K562 (cell line): ENCODE results near the gene CEP131.

Experiments used
- EGR1 ChIP-seq: fragments of 450-650 bp; conservative IDR thresholded peaks from 2 replicates; pipeline ENCODE4 v1.6.1; 2017; ENCODE audit warnings: mild to moderate bottlenecking
- GMEB1 ChIP-seq: fragments of 250-450 bp; sonication (Bioruptor Pico); IDR thresholded peaks from 2 replicates; pipeline ENCODE4 v1.4.0; 2020; ENCODE audit warnings: mild to moderate bottlenecking
- MYBL2 ChIP-seq, 2 experiments: fragments of 450-650 bp in 1 of 2; sonication (generic) in 1 of 2; formaldehyde crosslinking in 1 of 2; IDR thresholded peaks; 2 replicates each; pipeline versions ENCODE4 v1.6.1 to v1.8.1; 2017 to 2022; ENCODE audit warnings: borderline replicate concordance in 1 of 2, inconsistent platforms in 1 of 2, low read depth in 1 of 2, mild to moderate bottlenecking in 1 of 2, missing genetic modification reagents in 1 of 2, moderate library complexity in 1 of 2
- NR4A1 ChIP-seq, 2 experiments: fragments of 250-450 bp in 1 of 2; fragments of 450-650 bp in 1 of 2; sonication (Bioruptor Pico) in 1 of 2; IDR thresholded peaks; 2 replicates each; pipeline versions ENCODE4 v1.4.0 to v1.6.1; 2016 to 2020; ENCODE audit warnings: mild to moderate bottlenecking in 2 of 2, missing compliant biosample characterization in 1 of 2, missing genetic modification characterization in 1 of 2, moderate library complexity in 1 of 2
- POLR2A ChIP-seq: fragments of 450-650 bp; conservative IDR thresholded peaks from 2 replicates; pipeline ENCODE4 v1.6.1; 2016
- SIX5 ChIP-seq, 2 experiments: IDR thresholded peaks; 2 replicates each; pipeline ENCODE4 v1.6.1; 2011; ENCODE audit warnings: low read length in 2 of 2, borderline replicate concordance in 1 of 2, low read depth in 1 of 2, mild to moderate bottlenecking in 1 of 2, moderate library complexity in 1 of 2; ENCODE audit not compliant: insufficient read depth in 1 of 2
- TF ChIP-seq, protein P1 (sequence below): sonication (generic); formaldehyde crosslinking; IDR thresholded peaks from 2 replicates; pipeline ENCODE4 v1.4.0; 2020; ENCODE audit warnings: mild to moderate bottlenecking, missing genetic modification reagents
- TF ChIP-seq, protein P2 (sequence below), 3 experiments: IDR thresholded peaks in 2 of 3; conservative IDR thresholded peaks in 1 of 3; 2 replicates each; pipeline ENCODE4 v1.5.1; 2011 to 2012; ENCODE audit warnings: low read length in 3 of 3, mild to moderate bottlenecking in 3 of 3, control low read depth in 2 of 3, improper control_type of control experiment in 1 of 3, inconsistent platforms in 1 of 3, low read depth in 1 of 3, mixed read lengths in 1 of 3, moderate library complexity in 1 of 3; ENCODE audit not compliant: insufficient read depth in 2 of 3

DNA sequence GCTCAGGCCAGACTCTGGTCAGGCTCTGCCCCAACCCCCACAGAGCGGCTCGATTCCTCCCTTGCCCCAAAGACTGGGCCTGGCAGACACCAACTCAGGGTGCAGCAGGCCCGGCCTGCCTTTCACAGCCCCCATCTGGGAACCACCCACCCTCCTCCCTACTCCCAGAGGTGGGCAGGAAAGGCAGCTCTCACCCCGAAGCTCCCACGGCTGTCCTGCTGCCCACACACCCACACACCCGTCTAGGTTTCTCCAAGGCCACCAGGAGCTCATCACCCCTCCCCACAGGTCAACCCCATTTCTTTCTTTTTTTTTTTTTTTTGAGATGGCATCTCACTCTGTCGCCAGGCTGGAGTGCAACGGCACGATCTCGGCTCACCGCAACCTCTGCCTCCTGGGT is 3.8 kb downstream of the CEP131 start:
- TF ChIP-seq, protein P1, sequence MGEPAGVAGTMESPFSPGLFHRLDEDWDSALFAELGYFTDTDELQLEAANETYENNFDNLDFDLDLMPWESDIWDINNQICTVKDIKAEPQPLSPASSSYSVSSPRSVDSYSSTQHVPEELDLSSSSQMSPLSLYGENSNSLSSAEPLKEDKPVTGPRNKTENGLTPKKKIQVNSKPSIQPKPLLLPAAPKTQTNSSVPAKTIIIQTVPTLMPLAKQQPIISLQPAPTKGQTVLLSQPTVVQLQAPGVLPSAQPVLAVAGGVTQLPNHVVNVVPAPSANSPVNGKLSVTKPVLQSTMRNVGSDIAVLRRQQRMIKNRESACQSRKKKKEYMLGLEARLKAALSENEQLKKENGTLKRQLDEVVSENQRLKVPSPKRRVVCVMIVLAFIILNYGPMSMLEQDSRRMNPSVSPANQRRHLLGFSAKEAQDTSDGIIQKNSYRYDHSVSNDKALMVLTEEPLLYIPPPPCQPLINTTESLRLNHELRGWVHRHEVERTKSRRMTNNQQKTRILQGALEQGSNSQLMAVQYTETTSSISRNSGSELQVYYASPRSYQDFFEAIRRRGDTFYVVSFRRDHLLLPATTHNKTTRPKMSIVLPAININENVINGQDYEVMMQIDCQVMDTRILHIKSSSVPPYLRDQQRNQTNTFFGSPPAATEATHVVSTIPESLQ (CRISPR knock-in tag) = no peak
- no peak for TF ChIP-seq POLR2A
- TF ChIP-seq, protein P2, sequence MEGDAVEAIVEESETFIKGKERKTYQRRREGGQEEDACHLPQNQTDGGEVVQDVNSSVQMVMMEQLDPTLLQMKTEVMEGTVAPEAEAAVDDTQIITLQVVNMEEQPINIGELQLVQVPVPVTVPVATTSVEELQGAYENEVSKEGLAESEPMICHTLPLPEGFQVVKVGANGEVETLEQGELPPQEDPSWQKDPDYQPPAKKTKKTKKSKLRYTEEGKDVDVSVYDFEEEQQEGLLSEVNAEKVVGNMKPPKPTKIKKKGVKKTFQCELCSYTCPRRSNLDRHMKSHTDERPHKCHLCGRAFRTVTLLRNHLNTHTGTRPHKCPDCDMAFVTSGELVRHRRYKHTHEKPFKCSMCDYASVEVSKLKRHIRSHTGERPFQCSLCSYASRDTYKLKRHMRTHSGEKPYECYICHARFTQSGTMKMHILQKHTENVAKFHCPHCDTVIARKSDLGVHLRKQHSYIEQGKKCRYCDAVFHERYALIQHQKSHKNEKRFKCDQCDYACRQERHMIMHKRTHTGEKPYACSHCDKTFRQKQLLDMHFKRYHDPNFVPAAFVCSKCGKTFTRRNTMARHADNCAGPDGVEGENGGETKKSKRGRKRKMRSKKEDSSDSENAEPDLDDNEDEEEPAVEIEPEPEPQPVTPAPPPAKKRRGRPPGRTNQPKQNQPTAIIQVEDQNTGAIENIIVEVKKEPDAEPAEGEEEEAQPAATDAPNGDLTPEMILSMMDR (IDR thresholded peaks at IDR 0.05 in 2 of 3, conservative IDR thresholded peaks at IDR 0.05 in 1 of 3; ENCODE audit: insufficient read depth in 2 of 3, low read depth in 1 of 3, low read length in 3 of 3) = no peak
- TF ChIP-seq GMEB1 (CRISPR knock-in tag) = no peak
- TF ChIP-seq MYBL2 (IDR thresholded peaks at IDR 0.05; ENCODE audit: low read depth) = no peak
- no peak for TF ChIP-seq MYBL2 (CRISPR knock-in tag; IDR thresholded peaks at IDR 0.05; ENCODE audit: borderline replicate concordance)
- TF ChIP-seq SIX5 (IDR thresholded peaks at IDR 0.05; ENCODE audit: borderline replicate concordance in 1 of 2, insufficient read depth in 1 of 2, low read depth in 1 of 2, low read length in 2 of 2) = no peak
- TF ChIP-seq NR4A1 (CRISPR knock-in tag; IDR thresholded peaks at IDR 0.05) = no peak
- no peak for TF ChIP-seq NR4A1 (tag; IDR thresholded peaks at IDR 0.05)
- no peak for TF ChIP-seq EGR1
